DND-41 (cell line): Measurements from ENCODE around the gene IL1RAPL2.

Source experiments
- ATAC-seq: fragments of 200-7000 bp; cut with Tn5 transposase; 3 replicates; pipeline ENCODE4 v1.9.1; 2021; ENCODE audit warnings: low read depth; ENCODE audit not compliant: insufficient read depth
- DNase-seq: peaks from one replicate; pipeline ENCODE4 v3.0.0-alpha.2; 2020
- H2AFZ ChIP-seq: 2 replicates; pipeline ENCODE4 v1.6.0; 2012; ENCODE audit warnings: low read depth, low read length
- H3K27ac ChIP-seq: 2 replicates; pipeline ENCODE4 v1.5.1; 2012; ENCODE audit warnings: low read length, inconsistent platforms
- H3K27me3 ChIP-seq: fragments of 200-600 bp; sonication (generic); 2 replicates; pipeline ENCODE4 v1.6.0; 2012; ENCODE audit warnings: low read length, mild to moderate bottlenecking, inconsistent platforms; ENCODE audit not compliant: insufficient read depth, poor library complexity
- H3K36me3 ChIP-seq: 2 replicates; pipeline ENCODE4 v1.5.1; 2012; ENCODE audit warnings: low read length, inconsistent platforms; ENCODE audit not compliant: insufficient read depth
- H3K4me1 ChIP-seq: 2 replicates; pipeline ENCODE4 v1.5.1; 2012; ENCODE audit warnings: mild to moderate bottlenecking, low read length; ENCODE audit not compliant: insufficient read depth
- H3K4me2 ChIP-seq: 2 replicates; pipeline ENCODE4 v1.6.0; 2012; ENCODE audit warnings: mild to moderate bottlenecking, moderate library complexity, low read length, inconsistent platforms; ENCODE audit not compliant: insufficient read depth
- H3K4me3 ChIP-seq, 2 experiments: fragments of 200-600 bp in 1 of 2; shearing (Covaris generic) in 1 of 2; 2 replicates each; pipeline ENCODE4 v1.5.1; 2012 to 2016; ENCODE audit warnings: inconsistent platforms in 2 of 2, low read length in 2 of 2, mild to moderate bottlenecking in 2 of 2, low read depth in 1 of 2, moderate library complexity in 1 of 2
- H3K79me2 ChIP-seq: 2 replicates; pipeline ENCODE4 v1.6.0; 2012; ENCODE audit warnings: low read length, inconsistent platforms; ENCODE audit not compliant: insufficient read depth
- H3K9ac ChIP-seq: 2 replicates; pipeline ENCODE4 v1.6.0; 2012; ENCODE audit warnings: low read depth, mild to moderate bottlenecking, inconsistent platforms, low read length, moderate library complexity
- H3K9me3 ChIP-seq: 2 replicates; pipeline ENCODE4 v1.5.1; 2012; ENCODE audit warnings: low read length, moderate library complexity, mild to moderate bottlenecking, inconsistent platforms; ENCODE audit not compliant: insufficient read depth, severe bottlenecking
- H4K20me1 ChIP-seq: 2 replicates; pipeline ENCODE4 v1.6.0; 2012; ENCODE audit warnings: low read length; ENCODE audit not compliant: insufficient read depth
- EZH2 ChIP-seq: IDR thresholded peaks from 3 replicates; pipeline ENCODE4 v1.6.1; 2012; ENCODE audit warnings: borderline replicate concordance, low read depth, mild to moderate bottlenecking, moderate library complexity, low read length, inconsistent platforms; ENCODE audit not compliant: severe bottlenecking
- TF ChIP-seq, protein P1 (sequence below): IDR thresholded peaks from 2 replicates; pipeline ENCODE4 v1.5.1; 2012; ENCODE audit warnings: borderline replicate concordance, low read length, moderate library complexity, mild to moderate bottlenecking; ENCODE audit not compliant: poor library complexity, severe bottlenecking; ENCODE audit errors: extremely low read depth

IL1RAPL2 gene

DNA sequence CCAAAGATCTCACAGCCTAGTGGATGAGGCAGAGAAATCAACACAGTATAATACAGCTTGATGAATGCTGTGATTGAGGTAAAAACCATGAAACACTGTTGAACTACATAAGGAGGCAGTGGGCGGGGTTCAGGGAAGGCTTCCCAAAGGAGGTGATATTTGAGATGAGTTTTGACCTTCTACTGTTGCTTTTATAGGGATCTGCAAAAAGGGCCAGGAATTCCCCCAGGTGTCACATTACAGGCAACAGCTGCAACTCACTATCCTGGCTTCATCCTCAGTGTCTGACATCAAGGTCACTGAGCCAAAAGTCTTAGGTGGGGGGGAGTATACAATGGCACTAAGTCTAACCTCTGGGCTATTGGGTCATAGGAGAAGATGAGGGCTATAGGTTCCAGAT lies 1070.7 kb downstream of the IL1RAPL2 start:
- no peak overlapping the region for H3K4me2 ChIP-seq

DNA sequence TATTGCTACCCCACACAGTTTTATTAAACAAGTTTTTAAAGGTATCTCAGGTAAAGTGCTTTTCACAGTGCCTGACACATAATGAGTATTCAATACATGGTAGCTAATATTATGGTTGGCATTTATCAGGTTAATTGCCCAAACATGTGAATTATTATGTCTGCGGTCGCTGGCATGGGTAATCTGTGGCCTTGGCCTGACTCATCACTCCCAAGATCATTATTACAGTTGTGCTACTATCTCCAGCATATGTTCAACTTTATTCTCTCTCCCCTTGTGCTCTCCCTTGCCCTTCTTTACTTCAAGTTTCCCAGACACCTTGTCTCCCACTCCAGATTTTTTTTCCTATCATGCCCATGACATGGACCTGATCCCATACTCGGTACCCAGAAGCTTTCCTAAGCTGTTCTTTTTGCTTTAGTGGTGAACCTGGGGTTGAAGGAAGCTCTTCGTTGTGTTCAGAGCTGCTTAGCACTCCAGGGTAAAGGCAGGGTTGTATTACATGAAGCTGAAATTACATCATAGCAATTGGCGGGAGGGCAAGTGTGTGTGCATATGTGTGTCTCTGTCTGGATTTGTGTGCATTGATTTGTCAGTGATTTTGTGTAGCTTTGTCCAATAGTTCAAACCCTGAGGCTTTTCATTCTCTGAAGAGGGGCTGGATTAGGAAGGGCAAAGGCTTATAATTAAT lies 1079.8 kb downstream of the IL1RAPL2 start:
- Histone ChIP-seq H3K4me3 (no peak overlapping the region), H3K79me2 (no peaks in the 10 kb centered on the region), H4K20me1 (no peaks in the 10 kb centered on the region), H3K9me3 (no peaks in the 10 kb centered on the region), H3K27me3 (no peaks in the 10 kb centered on the region), H3K4me1 (no peaks in the 10 kb centered on the region), H2AFZ (no peak overlapping the region), H3K9ac (no peak overlapping the region), H3K4me2 (no peak overlapping the region), H3K36me3 (no peaks in the 10 kb centered on the region), H3K27ac (no peak overlapping the region)
- no peak for ATAC-seq
- no peak for DNase-seq
- TF ChIP-seq EZH2 = no peak
- TF ChIP-seq, protein P1, sequence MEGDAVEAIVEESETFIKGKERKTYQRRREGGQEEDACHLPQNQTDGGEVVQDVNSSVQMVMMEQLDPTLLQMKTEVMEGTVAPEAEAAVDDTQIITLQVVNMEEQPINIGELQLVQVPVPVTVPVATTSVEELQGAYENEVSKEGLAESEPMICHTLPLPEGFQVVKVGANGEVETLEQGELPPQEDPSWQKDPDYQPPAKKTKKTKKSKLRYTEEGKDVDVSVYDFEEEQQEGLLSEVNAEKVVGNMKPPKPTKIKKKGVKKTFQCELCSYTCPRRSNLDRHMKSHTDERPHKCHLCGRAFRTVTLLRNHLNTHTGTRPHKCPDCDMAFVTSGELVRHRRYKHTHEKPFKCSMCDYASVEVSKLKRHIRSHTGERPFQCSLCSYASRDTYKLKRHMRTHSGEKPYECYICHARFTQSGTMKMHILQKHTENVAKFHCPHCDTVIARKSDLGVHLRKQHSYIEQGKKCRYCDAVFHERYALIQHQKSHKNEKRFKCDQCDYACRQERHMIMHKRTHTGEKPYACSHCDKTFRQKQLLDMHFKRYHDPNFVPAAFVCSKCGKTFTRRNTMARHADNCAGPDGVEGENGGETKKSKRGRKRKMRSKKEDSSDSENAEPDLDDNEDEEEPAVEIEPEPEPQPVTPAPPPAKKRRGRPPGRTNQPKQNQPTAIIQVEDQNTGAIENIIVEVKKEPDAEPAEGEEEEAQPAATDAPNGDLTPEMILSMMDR = no peak

More for the DNA sequence above, 1070.7 kb downstream of the IL1RAPL2 start:
- no peaks in the 10 kb centered on the region for H4K20me1 ChIP-seq
- DNase-seq (no peak), ATAC-seq (no peak)
- no peaks in the 10 kb centered on the region for H3K9me3 ChIP-seq
- TF ChIP-seq, protein P1 = no peak
- no peak for TF ChIP-seq EZH2
- no peaks in the 10 kb centered on the region for H3K27me3 ChIP-seq
- no peak overlapping the region for H3K27ac ChIP-seq
- no peaks in the 10 kb centered on the region for H3K36me3 ChIP-seq
- H3K79me2 ChIP-seq = no peaks in the 10 kb centered on the region
- no peaks in the 10 kb centered on the region for H3K4me1 ChIP-seq
- H2AFZ ChIP-seq = no peak overlapping the region
- no peak overlapping the region for H3K4me3 ChIP-seq
- H3K9ac ChIP-seq = no peak overlapping the region

DNA sequence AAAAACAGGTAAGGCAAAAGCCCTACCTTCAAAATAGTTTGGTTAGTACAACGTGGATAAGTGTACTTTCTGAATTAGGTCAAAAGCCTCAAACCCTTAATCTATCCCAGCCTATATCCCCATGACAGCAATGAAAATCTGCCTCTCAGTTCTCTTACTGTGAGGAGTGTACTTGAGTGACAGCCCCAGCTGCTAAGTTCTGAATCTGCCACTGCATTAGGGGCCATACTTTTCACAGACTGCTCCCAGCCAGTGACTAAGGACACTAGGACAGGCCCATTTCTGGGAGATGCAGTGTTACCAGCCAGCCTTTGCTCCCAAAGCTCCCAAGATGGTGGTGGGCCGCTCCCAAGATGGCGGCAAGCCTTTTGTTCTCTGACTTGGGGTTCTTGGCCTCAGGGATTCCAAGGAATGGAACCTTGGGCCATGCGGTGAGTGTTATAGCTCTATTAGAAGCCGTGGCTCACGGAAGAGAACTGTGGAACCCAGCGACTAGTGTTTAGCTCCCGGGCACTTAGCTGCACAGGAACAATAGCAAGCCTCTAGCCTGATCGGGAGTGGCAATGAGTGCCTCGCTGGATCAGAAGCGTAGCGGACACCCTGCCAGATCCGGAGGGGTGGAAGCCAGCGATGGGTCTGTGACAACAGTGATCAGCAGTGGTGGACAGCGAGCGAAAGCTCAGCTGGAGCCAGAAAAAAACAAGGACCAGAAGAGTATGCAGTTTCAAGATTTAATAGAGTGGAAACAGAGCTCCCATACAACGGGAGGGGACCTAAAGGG lies 1080.8 kb downstream of the IL1RAPL2 start:
- TF ChIP-seq, protein P1 = no peak
- TF ChIP-seq EZH2 = no peak
- no peak overlapping the region for H3K9ac ChIP-seq
- no peaks in the 10 kb centered on the region for H4K20me1 ChIP-seq

More for the DNA sequence above, 1080.8 kb downstream of the IL1RAPL2 start:
- Histone ChIP-seq H3K79me2 (no peaks in the 10 kb centered on the region), H3K36me3 (no peaks in the 10 kb centered on the region), H3K27me3 (no peaks in the 10 kb centered on the region), H3K4me3 (no peak overlapping the region), H2AFZ (no peak overlapping the region), H3K9me3 (no peaks in the 10 kb centered on the region), H3K4me1 (no peaks in the 10 kb centered on the region), H3K4me2 (no peak overlapping the region), H3K27ac (no peak overlapping the region)
- DNase-seq (no peak), ATAC-seq (no peak)
